Hematopoietic multipotent progenitor cell treated with erythropoietin and hydrocortisone succinate and interleukin-3 and kit ligand, for 8 days (in vitro differentiated cells): ENCODE results near the gene MT3.

Source experiments
- DNase-seq: peaks from one replicate; pipeline ENCODE4 v3.0.0-alpha.2; 2015

The MT3 gene

GRCh38 chr16:56589141-56590039 lies at the start of gene MT3:
Gene MT3 (plus strand): TSS chr16:56589528. CDS start chr16:56589591, 63 bp downstream.
- no peak for DNase-seq

- no peak for DNase-seq
Observed at GRCh38 chr16:56539656-56540055, 49.7 kb upstream of the MT3 start.

GRCh38 chr16:56542039-56542438 lies 47.3 kb upstream of the MT3 start:
- DNase-seq: no peak

DNA sequence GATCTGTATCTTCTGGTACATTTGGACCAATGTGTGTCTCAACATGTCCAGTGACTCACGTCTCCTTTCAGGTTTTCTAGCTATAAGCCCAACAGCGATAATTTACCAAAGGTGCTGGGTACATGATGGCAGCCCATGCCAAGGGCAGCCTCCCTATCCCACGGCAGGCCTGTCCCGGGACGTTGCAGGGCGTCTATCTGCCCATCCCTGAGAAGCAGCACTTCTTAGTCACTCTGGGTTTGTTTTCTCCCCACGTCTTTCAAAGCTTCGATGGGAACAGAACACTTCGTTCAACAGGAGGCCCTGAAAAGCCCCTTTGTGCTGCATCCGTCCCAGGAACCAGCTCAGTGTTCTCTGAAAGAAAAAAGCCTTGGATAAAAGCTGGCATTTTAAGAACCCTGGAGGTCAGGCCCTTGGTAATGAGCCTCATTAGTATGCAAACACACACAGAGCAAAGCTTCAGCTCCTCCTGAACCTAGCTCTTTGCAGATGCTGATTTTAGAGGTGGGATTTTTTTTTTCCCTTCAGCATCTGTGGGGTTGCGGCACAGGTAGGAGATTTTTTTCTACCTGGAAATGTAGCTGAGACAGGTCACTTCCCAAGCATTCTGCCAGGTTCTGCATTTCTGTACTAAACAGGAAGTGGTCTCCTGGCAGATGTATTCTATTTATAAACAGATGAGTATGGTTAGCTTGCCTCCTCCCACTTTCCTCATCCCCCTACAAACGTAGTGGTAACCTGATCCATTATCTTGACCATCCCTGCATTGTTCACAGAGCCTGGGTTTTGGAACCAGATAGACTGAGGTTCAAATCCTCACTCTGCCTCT lies 42.0 kb upstream of the MT3 start:
- no peak for DNase-seq

GRCh38 chr16:56547949-56548567 lies 41.3 kb upstream of the MT3 start:
- no peak for DNase-seq

- DNase-seq: no peak
Observed at GRCh38 chr16:56549161-56549560, 40.2 kb upstream of the MT3 start.

DNA sequence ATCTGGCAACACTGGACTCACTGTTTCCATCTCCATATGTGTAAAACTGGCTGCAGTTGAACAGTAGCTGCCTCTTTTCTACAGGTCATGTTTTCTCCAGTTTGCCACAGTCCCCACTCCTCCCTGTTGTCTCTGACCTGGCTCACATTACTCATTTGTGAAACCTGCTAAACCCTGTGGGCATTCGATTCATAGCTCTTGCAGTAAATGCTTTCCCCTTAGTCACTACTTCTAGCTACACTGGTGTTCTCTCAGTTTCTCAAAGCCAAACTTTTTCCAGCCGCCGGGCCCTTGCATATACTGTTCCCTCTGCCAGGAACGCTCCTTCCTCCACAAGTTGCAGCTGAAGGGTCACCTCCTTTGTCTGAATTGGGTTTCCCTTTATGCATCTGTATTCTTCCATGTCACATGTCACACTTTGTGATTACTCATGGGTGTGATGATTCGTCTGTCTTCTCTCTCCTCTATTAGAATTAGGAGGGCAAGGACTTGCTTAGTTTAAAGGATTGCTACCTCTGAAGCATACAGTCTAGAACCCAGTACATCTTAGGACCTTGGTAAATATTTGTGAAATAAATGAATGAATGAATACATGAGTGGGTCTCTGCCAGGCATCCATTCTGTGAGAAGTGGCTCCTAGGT lies 39.5 kb upstream of the MT3 start:
- DNase-seq: no peak

DNA sequence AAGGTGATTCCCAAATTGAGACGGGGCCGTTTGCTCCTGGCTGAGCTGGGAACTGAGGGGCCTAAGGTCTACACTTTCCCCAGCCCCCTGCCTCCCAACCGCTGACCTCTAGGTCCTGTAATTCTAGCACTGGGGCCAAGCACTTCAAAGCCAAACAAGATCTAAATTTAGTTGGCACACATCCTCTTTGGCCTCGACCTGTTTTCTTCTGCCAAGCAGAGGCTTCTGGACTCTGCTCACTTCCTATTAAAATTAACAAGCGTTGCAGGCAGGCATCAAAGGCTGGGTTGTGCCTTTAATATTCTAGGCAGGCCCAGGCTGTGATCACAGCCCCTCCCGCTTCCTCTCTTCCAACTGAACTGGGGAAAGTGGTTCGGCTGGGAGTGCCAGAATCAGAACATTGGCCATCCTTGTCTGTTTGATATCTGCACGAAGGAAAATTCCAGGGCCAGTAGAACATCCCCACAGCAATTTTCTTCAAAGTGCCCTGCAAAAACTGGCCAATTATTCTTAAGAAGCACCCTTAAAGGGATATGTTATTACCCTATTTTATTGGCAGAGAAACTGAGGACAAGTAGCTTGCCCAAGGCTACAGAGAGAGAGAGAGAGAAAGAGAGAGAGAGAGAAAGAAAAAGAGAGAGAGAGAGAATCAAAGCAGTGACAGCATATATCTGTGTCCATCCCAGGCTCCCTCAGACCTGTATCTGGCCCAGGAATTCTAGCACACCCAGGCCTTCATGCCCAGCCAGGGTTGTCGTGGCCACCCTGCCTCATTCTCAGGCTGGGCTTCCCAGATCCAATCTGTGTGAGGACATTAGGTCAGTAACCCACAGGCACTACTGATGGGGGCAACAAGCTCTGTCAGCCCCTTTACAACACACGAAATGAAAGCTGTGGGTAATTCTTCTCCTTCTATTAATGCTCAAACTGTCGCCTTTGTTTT lies 37.3 kb upstream of the MT3 start:
- no peak for DNase-seq

- DNase-seq: no peak
Observed at GRCh38 chr16:56554441-56554840, 34.9 kb upstream of the MT3 start.

GRCh38 chr16:56558024-56558747 lies 31.1 kb upstream of the MT3 start:
- no peak for DNase-seq

- no peak for DNase-seq
Observed at GRCh38 chr16:56559109-56559508, 30.2 kb upstream of the MT3 start.

DNA sequence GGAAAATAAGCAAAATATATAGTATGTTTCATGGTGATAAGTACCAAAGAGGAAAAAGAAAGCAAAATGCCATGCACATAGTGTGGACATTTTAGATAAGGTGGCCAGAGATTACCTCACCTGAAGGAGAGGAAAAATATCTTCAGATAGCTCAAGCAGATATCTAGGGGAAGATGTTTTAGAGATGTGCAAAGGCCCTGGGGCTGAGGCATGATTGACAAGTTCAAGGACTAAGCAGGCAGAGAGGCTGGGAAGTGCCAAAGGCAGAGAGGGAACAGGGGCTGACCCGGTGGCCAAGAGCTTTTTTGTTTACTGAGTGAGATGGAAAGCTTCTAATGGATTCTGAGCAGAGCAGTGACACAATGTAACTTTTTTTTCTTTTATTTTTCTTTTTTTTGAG lies 28.9 kb upstream of the MT3 start:
- no peak for DNase-seq

- DNase-seq: no peak
Observed at GRCh38 chr16:56561126-56561525, 28.2 kb upstream of the MT3 start.

DNA sequence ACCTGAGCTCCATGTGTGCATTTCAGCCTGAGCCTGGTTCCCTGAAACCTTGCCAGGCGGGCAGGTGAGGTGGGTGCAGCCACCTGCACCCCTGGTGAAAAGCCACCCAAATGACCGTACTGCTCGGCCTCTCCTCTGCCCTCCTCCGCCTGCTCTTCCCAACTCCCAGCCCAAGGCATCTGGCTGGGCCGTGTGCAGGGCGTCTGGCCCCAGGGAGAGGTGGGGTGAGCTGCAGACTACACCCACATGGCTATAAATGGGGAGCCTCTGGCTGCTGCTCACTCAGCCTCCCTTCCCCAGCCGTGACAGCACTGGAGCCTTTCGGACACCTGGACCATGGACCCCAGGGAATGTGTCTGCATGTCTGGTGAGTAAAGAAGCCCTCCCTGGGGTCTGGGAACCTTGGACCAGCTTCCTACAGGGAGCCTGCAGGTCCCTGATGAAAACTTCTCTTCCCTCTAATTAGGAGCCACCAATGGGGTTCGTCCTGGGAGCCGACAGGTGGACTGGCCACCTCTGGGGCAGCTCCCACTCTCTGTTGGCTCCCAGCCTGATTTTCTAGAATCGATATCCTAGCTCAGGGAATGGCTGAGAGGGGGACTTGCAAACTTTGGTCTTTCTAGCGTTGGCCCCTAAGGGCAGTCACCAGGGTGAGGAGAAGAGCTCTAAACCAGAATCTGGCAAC lies 24.4 kb upstream of the MT3 start, which contains the start of gene MT4:
Gene MT4 (plus strand): TSS at position 281 of the 685 bp plus-strand sequence. CDS start 56 bp downstream, at position 337.
- DNase-seq: no peak

DNA sequence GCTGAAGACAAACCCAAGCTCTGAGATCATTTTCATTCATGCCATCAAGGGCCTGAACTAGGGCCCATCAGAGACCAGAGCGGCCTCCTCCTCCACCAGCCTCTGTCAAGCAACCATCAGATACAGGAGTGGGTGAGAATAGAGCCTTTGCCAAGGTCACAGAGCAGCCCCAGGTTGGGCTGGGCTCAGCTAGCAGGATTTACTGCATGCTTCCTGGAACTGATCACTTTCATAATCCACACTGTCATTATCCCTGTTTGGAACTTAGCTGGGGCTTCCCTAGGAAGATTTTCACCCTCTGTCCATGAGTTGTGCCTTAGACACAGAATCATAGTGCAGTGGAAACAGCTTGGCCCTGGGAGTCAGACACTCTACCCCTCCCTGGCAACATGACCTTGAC lies 19.4 kb upstream of the MT3 start:
- DNase-seq: no peak

DNA sequence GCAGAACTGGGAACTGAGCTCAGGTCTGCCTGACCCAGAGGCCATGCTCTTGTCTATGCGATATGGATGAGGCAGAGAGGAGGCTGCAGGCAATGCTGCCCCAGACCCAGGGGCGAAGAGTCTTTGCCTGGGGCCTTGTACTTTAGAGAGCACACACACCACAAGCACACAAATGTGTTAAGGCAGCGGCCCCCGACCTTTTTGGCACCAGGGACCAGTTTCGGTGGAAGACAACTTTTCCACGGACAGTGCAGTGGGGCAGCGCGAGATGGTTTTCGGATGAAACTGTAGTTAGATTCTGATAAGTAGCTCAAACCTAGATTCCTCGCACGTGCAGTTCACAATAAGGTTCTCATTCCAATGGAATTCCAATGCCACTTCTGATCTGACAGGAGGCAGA lies 17.8 kb upstream of the MT3 start:
- no peak for DNase-seq

GRCh38 chr16:56574625-56575024 lies 14.7 kb upstream of the MT3 start:
- no peak for DNase-seq

DNA sequence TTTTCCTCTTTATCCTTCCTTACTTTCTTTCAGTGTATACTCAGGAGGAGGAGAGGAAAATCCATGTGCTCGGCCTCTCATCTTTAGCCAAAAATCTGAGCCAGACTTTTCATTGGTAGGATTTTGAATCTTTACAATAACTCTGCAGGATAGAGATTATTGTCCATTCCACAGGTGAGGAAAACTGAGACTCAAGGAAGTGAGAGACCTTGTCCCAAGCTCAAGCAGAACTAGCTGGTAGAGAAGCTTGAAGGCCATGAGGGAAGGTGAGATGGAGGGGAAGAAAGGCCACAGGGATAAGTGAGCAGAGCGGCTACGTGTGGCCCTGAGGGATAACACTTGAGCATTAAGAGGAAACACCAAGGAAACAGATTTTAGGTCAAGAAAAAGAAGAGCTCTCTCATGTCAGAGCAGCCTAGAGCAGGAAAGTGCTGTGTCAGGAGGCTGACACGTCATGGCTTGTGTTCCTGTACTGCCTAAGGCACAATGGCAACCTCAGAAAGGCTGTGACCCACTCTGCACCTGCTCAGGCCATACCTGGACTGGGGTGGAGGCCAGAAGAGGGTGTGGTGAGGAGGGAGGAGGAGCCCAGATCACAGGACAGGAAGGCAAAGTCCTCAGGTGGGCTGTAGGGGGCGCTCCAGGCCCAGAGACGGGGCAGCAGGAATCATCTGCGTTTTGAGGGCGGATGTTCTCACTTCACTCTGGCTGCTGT lies 12.6 kb upstream of the MT3 start:
- peak; percentile 76 for DNase-seq

DNA sequence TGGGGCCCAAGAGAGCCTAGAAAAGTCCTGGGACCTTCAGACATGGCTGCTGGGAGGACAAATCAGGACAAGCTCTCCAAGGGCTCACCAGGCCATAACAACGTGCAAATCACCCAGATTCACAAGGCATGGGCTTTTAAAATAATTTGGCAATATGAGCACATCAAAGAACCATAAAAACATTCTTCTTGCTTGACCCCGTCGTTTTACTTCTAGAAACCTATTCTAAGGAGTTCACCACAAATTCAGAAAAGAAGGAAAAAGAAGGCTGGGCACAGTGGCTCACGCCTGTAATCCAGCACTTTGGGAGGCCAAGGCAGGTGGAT lies 12.1 kb upstream of the MT3 start:
- DNase-seq: no peak
